8988T (cell line): Measurements from ENCODE around the gene NTM.

ENCODE experiments used
- DNase-seq: peaks from one replicate; pipeline ENCODE4 v3.0.0; 2011

Gene NTM

DNA sequence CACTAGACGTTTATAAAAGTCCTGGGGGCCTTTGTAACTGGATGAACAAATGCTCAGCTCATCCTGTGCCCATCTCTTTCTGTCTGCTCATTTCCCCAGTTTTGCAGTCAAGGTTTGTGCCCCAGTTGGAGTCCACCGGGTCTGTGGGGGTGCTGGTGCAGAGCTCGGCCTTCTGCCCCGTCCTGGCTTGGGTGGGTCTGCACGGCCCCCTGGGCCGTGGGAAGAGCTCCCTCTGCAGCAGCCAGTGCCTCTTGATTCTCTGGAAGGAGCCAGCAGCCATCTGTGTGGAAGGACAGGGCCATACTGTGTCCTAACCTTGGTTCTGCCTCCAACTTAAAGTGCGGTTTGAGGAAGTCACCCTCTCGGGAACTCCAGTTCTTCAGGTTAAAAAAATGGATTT is 140.2 kb downstream of the NTM start:
- DNase-seq, result no peak

DNA sequence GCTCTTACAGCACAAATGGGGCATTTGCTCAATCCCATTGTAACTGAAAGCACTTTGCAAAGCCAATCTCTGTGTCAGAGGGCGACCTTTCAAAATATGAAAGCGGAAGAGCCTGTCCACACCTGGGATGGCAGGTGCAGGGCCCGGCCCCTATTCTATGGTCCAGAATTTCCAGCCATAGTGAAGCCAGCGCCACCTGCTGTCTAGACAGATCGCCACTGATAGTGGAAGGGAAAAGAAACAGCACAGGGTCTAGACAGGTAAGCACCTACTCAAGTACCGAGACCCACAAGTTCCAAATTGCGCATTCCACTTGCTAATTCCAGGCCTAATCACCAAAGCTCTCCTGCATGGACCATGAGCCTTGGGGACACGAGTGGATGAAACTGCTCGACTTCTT is 141.4 kb downstream of the NTM start:
- no peak for DNase-seq

DNA sequence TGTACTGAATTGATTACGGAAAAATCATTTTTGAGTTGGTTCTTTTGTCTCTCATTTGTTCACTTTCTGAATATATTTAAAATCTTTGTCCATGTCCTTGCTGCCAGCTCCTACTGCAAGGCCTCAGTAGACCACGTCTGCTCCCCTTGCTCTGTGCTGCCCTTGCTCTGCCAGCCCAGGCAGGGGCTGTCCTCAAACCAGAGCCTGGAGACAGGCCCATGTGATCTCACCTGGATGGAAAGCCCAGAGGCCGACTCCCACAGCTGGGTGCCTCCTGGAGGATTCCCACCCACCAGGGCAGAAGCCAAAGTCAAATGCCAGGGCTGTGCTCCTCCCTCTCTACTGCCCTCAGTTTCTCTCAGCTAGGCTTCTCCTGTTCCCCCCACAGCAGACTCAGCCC is 141.8 kb downstream of the NTM start:
- DNase-seq, result no peak

DNA sequence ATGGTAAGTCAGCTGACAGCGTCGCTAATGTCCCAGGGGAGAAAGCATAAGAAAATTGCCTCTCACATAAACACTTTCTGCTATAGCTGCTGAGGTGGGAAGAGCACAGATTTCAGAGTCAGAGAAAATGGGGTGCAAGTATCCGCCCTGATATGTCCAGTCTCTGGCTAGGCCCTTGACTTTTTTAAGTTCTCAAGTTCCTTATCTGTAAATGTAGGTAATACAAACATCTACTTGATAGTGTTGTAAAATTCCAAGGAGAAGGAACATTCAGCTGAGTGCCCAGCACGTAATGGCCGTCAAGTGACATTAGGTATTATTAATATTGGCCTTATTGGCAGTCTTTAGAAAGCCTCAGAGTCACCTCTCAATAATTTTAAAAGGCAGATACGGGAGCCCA is 143.6 kb downstream of the NTM start:
- DNase-seq, result no peak

DNA sequence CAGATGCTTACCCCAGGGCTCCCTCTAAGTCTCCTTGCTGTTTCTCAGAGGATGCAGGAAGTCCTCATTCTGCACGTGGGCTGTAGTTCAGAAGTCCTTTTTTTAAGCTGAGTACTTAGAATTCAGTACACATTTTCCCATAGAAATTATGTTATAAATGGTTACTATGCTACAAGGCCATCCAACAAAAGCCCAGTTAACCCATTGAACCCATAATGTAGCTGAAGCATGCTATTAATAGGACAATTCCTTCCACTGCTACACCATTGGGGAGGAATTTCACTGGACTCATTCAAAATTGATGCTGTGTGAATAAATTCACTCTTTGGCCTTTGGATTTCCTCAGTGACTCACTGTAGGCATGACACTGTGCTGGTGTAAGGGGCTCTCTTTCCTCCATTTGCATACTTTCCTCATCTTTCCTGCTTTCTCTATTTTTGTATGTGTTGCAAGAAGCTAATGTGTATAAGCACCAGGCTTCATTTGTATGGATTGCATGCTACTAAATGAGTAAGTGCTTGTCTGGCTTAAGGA is 148.0 kb downstream of the NTM start:
- no peak for DNase-seq

DNA sequence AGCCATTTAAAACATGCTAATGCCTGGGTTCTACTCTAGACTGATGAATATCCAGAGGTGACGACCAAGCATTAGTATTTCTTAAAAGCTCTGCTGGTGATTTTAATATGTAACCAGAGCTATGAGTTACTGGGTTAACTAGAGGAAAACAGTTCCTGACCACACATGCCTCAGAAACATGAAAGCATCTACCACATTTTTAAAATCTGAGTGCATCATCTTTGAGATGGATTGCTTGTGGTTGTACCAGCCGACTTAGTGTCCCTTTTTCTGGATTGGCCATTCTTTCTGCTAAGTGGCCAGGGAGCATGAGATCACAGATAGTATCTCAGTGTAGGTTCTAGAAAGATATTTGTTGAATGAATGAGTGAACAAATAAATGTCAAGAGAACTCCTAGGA is 152.4 kb downstream of the NTM start:
- DNase-seq, result no peak

DNA sequence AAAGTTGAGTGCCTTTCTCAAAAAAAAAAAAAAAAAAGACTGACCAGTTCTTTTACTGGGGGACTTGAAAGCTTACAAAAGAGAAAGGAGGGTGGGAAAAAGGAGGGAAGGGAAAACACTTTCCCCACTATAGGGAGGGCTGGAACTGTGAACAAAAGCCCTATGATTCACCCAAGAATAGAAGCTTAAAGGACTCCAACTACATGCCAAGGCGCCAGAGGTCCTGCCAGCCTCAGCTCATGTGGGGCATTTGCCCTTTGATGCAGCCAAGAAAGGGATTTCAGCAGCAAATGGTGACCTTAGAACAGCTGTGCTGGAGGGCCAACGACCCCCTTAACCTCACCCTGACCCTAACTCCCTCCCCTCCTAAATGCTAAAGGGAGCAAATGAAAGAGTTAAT is 160.0 kb downstream of the NTM start:
- DNase-seq, result no peak

DNA sequence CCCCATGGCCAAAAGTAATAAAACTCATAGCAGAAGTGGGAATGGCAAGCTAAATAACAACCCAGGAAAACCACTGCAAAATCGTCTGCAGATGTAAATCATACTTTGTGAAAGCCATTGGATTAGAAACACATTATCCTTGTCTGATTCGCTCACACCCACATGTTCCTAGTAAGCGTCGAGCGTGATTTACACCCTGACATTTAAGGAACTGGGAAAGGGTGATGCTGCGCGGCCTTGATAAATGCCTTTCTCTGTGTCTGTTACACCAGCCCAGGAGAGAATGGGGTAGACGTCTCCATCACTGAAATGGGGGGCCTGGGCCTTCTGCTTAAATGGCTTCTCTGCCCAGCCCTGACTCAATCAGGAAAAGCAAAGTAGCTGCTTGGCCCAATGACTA is 162.7 kb downstream of the NTM start:
- DNase-seq, result no peak

DNA sequence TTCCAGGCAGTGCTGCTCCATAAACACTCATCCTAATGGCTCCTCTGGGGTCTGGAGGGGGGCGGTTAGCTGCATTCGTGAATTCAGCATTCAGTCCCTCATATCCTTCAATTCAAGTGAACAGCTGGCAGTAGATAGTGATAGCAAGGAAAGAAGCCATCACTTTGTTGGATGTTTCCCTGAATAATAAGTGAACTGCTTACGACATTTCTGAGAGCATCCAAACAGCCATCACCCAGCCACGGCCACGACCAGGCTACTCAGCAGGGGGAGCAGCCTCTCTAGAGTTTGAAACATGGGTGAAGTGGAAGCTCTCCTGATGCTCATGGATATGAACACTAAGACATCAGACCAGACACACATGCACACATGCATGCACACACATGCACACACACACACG is 163.6 kb downstream of the NTM start:
- DNase-seq, result no peak

DNA sequence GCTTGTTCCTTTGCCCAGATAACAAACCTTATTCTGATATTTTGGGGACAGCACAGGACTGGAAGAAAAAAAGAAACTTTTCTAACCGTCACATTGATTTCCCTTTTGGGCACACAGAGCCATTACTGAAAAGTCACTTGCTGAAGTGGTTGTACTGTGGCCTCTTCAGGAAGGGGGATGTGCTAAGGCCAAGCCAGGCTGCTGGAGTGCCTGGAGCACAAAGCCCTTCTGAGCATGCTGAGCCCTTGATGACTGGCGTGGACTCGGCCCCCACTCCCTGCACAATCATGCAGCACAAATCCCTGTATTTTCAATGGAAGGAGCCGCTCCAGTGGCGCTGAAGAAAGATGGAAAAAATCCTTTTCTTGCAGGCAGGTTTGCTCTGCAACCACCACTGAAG is 164.2 kb downstream of the NTM start:
- no peak for DNase-seq

DNA sequence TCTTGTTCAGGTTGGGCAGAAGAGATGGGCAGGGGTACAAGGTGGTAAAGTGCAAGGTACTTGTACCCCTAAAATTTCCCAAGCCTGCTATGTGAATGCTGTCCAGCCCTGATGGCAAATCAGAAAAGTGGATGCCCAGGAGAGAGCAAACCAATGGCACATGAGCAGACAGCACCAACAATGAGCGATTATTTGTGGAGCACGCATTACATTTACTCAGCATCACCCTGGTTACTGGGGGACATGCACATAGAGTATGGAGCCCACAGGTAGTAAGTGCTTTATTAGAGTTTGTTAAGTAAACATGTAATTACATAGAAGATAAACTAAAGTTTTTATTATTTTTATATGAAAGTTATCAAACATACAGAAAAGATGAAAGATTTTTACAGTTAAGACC is 165.7 kb downstream of the NTM start:
- no peak for DNase-seq

DNA sequence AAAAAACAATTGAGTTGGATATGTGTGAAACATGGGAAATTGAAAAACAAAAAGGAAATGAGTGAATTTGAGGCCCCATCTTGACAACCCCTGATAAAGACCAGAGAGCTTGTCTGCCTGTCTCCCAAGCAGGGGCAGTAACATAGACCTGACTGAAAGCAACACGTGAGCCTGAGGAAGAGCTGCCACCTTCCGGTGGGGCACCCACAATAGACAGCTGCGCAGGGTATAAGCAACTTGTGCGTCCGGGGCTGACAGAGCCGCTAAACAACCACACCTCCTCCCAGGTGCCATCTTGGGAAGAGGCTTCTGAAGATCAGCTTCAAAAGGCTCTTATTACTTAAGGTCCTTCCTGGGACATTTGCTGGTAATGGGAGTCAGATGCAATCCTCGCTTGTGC is 166.8 kb downstream of the NTM start:
- no peak for DNase-seq

DNA sequence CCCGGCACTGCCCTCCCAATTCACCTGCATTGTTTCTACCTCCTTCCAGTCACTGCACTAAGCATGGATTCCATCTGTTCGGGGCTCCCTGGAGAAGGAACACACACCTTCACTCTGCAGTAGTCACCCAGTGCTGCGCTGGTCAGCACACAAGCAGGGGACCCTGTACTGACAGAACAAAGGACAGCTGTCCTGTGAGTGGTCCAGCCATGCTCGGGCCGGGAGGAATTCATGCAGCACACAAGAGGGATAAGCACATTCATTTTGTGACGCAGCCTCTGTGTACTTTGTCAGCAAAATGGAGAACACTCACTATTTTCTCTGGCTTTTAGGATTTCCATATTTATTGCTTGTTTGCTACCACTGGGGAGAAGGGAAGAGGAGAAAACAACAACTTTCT is 167.3 kb downstream of the NTM start:
- DNase-seq, result no peak

DNA sequence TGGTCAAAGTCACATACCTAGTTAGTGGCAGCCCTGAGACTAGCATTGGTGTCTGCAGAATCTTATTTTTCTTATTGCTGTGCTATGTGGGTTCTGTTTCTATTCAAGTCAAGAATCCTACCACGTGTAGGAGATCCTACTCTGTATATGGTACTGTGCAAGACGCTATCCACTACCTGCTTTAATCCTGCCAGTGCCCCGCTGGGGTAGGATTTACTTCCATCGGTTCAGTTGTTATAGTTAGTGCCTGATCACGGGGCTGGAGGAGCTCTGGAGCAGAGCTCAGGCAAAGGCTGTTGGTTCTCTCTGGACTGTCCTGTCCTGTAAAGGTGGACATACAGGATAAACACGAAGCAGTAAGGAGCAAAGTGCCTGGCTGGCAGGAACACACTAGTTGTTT is 167.9 kb downstream of the NTM start:
- no peak for DNase-seq

DNA sequence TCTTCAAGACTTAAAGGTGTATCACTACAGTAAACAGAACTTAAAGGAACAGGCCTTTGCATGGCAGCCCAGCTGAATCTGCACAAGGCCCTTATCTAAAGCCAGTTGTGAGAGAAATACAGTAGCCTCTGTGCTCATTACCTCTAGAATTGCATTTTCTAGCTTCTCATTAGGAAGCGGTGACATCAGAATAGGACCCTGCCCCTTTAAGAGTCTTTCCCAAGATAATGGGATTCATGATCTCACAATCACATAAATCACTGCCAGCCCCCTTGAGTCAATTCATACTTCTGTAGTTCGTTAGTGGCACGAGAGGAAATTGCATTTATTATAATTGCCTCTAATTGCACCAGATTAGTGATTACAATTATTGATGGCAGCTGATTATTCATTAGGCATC is 170.3 kb downstream of the NTM start:
- no peak for DNase-seq

DNA sequence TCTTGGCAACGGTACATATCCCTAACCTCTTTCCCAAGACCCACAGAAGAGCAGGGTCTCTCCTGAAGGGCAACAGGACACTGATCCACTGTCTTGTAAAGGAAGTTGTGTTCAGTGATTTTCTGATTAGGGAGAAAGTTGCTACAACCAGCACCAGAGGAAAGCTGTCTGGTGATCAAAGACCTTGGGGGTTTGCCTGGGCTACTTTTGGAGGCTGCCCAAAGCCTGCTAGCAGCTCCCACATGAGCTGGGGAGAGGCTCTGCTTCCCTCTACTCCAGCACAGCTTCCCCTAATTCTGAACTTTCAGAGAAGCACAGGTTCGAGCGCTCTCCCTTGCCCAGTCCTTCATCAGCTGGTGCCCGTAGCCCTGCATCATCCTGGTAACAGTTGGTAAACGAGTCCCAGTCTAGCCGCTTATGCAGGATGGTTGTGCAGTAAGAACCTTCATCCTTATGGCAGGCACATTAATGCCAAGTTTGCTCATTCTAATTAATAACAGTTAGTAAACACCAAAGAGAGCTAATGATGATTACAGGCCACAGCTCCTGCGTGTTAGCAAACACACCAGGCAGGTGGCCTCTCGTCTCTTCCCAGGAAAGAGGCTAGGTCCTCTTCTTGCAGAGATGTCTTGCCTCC is 173.1 kb downstream of the NTM start:
- no peak for DNase-seq

DNA sequence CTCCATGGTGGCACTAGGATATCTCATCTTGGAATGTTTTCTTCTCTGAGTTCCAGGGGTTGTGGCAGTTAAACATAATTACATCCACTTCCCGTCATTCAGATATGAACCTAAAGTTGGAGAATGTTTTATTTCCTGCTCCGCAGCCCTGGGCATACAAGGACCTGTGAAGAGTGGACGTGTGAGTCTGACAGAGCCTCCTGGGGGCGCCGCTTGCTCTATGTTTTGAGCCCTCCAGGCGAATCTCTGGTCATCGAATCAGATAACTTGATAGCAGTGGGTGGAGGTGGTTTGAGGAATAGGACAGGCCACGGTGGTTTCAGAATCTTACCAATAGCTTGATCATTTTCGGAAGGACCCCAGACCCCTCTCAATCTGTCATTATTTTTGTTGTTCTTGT is 174.2 kb downstream of the NTM start:
- no peak for DNase-seq

DNA sequence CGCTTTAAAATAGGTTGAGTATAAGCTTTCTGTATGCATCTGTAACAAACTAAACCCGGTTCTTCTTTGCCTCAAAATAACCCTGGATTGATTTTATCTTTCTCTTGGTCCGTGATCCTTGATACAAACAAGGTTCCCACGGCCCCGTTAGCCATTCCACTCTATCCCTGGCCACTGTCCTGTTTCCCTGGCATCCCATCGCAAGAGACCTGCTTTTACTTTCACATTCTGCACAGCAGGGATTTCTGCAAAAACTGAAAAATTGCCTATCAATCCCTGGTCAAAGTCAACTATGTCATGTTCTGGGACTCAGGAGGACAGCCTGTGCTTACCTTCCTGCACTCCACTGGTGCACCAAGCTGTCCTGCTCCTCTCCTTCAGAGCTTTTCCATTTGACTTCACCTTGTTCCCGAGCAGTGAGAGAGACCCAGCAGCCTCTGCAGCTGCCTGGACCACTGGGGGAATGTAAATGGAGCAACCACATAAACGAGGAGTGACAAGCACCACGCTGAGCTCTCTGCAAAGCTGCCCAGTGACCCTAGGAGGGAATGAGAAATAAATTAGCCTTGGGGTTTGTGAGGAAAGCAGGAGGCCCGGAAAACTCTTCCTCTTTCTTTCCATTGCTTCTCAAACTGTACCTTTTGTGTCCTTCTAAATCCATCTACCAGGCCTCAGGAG is 175.9 kb downstream of the NTM start:
- DNase-seq, result no peak

DNA sequence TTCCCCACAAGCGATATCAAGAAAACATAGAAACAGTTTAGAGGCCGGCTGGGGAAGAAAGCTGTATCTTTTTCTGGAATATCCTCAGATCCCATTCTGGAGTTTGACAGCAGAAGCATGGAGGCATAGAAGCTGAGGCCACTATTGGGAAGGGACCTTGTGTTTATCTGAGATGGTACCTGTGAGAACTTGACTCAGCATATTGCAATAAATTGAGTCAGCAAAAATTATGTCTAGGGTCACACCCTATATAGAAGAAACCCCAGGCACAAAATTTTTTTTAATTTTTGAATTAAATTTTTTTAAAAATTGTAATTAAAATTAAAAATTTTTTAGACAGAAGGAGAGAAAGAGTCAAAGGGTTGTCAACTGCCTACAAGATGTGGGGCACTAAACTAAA is 178.7 kb downstream of the NTM start:
- no peak for DNase-seq

DNA sequence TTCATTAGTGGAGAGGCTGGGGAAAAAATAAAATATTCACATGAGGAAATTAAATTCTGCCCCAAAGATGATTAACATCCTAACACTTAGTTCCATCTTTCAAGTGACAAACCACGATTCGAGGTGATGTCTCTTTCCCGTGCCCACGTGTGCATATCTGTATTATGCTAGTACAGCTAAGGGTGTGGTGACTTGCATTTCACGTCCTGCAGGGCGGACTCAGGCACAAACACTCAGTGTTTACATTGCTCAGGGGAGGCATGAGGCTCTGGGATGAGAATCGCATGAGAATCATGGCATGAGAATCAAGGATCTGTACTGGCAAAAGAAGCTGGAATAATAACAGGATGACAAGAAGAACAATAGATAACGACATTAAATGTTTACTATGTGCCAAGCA is 179.4 kb downstream of the NTM start:
- no peak for DNase-seq

DNA sequence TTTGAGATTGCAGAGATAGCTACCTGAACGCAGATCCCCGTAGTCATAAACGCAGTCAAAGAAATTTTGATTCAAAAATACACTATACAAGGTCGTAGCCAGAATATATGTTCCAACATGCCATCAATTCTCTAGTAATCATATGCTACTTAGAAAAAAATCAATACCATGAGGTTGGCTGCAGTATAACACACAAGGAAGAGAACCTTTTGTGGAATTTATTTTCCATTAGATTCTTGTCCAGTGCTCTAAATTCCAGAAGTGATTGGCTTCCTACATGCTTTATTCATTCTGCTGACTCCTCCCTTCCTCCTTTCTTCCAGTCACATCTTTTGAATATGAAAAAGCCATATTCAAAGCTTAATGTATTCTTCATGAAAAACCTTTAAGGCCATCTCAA is 189.9 kb downstream of the NTM start:
- no peak for DNase-seq

DNA sequence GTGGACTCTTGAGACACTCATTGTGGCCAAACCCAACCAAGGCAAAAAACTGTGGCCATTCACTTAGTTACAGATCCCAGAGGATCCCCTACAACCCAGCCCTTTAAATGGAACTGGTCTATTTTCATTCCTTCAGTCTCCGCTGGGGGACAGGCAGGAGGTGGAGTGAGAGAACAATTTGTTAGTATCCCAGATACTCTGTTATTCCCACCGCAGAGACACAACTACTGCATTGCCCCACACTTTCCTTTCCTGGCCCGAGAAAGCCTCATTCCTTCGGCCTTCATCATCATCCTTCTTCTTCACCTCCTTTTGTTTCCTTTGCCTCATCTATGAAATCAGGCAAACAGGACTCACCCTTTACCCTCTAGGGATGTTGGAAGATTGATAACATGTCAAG is 191.1 kb downstream of the NTM start:
- DNase-seq, result no peak

DNA sequence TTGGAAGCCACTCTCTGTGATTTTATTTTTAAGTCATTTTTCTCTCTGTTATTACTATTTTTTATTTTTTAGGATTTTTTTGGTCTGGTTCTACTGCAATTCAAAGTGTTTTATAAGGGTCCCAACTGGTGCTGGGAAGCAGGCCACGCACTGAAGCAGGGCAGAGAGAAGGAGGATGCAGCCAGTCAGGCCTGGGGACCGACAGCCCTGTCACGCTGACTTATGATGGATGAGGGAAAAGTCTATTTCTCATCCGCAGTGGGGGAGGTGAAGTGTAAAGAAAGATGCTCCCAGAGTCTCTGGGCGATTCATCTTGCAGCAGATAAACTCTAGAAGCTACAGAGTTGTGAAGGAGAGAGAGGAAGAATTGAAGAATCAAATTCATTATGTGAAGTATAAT is 191.6 kb downstream of the NTM start:
- DNase-seq, result no peak

DNA sequence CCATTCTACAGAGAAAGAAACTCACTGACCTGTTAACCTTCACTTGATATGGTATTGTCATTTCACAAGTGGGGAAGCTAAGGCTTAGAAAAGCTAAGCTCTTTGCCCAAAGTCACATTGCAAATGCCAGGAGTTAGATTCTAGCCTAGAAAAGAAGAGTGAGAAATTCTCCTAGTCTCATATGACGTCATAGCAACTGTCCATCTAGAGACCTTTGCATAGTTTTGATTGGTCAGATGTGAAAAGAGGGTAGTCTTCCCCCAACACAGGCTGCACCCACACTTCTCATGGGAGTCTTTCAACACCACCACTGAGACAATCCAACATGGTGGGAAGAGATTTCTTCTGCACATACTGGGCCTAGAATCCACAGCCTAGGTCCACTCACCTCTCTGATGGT is 197.9 kb downstream of the NTM start:
- no peak for DNase-seq

DNA sequence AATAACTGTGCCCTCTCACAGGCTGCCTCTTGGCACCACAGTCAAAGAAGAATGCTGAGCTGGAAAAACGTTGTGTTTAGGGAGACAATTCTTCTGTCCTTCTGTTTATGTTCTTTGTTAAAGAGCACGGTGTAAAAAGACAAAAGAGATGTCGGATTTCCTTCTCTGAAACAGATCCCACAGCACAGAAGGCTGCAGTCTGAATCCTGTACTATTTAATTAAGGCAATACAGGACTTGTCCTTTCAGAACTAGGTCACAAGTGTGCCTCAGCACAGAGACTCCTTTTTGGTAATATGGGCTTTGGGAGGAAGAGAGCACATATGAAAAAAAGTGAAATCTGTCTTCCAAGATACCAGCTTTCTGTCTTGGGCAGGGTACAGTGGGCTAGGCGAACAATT is 201.2 kb downstream of the NTM start:
- no peak for DNase-seq
